Subcutaneous adipose tissue (tissue), 4 donors: ENCODE measurements around the gene ADRA1B. TPM values are rescaled to one million over a fixed set of nuclear protein-coding genes. Genes with fewer than 3 reads are reported as not detected.

Experiments
- CTCF ChIP-seq: fragments of 450-650 bp; IDR thresholded peaks from one replicate; pipeline ENCODE4 v1.5.1; 2016; ENCODE audit warnings: low read depth, mild to moderate bottlenecking, control low read depth, antibody characterized with exemption, moderate library complexity
- total RNA-seq, 4 donors: library from RNA; depleted of rRNA; stranded (reverse); fragments of >200 nt; gene quantifications; one replicate each; pipeline ENCODE4 v1.1.0, GENCODE V29; 2016

The ADRA1B gene
- total RNA-seq, 4 donors from 2014 or later: 1.5 to 2.6 (median 2.1) TPM

GRCh38 chr5:159902444-159903121 is 13.7 kb upstream of the ADRA1B start:
- TF ChIP-seq CTCF: no peak

DNA sequence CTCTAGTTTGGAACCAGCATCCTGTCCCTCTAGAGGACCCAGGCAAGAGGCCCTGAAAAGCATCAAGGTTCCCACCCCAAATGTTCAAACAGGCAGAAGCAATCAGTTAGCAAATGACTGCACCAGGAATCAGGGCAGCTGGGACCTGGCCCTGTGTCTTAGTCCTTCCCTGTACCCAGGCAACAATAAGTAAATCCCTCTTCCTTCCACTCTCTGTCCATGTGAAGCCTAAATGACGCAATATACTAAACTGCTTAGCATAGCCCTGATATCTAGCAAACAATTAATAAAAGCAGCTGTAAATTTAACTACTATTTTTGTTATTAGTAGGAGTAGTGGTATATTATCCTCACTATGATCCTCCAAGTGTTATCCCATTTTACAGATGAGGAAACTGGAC is 13.2 kb upstream of the ADRA1B start:
- TF ChIP-seq CTCF: no peak

GRCh38 chr5:159904874-159905273 is 11.4 kb upstream of the ADRA1B start:
- no peak for TF ChIP-seq CTCF

DNA sequence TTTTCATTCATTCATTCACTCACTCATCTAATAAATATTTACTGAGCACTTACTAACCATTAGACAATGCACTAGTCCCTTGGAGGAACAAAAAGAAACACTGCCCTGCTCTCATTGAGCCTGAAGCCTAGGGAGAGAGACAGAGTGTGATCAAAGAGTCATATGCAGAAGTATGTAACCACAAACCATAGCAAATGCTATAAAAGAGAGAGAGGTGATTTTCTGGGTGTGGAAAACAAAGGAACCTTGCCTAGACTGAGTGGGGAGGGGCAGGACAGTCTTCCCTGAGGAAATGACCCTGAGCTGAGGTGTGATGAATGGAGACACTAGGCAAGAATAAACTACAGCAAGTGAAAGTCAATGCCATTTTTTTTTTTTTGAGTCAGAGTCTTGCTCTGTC is 10.8 kb upstream of the ADRA1B start:
- no peak for TF ChIP-seq CTCF

- TF ChIP-seq CTCF: no peak
Measured at GRCh38 chr5:159906463-159906862, 9.8 kb upstream of the ADRA1B start.

GRCh38 chr5:159906943-159907342 is 9.3 kb upstream of the ADRA1B start:
- no peak for TF ChIP-seq CTCF

DNA sequence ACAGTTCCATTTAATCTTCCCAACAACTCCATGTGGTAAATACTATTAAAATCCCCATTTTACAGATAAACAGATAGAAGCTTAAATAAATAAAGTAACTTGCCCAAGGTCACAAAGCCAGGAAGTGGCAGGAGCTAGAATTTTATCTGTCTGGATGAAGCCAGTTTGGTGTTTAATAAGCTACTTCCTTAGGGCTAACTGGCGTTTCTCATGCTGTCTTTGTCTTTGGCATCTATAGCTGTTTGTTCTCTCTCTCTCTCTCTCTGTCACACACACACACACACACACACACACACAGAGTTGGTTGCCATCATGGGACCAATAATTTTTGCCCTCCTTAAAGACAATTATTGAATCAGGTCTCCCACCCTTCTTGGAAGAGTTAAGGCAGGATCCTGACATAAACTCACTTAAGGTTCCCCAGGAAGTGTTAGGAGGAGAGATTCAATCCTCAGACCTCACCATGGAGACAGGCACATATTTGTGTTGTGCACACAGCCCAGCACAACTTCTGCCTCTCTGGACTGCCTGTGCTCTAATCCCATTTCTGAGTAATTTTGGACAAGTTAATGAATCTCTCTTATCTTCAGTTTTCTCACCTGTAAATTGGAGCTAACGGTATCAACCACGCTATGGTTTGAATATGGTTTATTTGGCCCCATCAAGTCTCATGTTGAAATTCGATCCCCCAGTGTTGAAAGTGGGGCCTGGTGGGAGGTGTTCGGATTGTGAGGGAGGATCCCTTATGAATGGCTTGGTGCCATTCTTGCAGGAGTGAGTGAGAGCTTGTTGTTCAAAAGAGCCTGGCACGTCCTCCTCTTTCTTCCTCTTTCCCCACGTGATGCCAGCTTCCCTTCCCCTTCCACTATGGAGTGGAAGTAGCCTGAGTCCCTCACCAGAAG is 8.3 kb upstream of the ADRA1B start:
- TF ChIP-seq CTCF: no peak
